ENCODE data around the gene GALNT14. TPM values are rescaled to one million over a fixed set of nuclear protein-coding genes. Genes with fewer than 3 reads are reported as not detected.

The GALNT14 gene
- total RNA-seq, 1 donor from 2014 or later, result 6.4 TPM

- H3K27ac Mint-ChIP-seq, result no peak overlapping the region
- H3K27me3 Mint-ChIP-seq (ENCODE audit: insufficient read depth, low read depth), result peaks cover 4% of the 10 kb centered on the region
- no peak overlapping the region for H3K27ac ChIP-seq
- H3K4me3 ChIP-seq, result no peak overlapping the region
- peaks cover 6% of the 10 kb centered on the region for H3K9me3 ChIP-seq (ENCODE audit: low read depth)
- no peaks in the 10 kb centered on the region for H3K36me3 ChIP-seq
- H4K20me1 ChIP-seq (ENCODE audit: low read depth), result no peaks in the 10 kb centered on the region
- H3K4me1 ChIP-seq, result peaks cover 7% of the 10 kb centered on the region
- no peak overlapping the region for H3K4me2 ChIP-seq
- H3K36me3 Mint-ChIP-seq, result no peaks in the 10 kb centered on the region
- H3K27me3 ChIP-seq, result no peaks in the 10 kb centered on the region
- no peak overlapping the region for H3K4me3 Mint-ChIP-seq
- TF ChIP-seq, protein P1, sequence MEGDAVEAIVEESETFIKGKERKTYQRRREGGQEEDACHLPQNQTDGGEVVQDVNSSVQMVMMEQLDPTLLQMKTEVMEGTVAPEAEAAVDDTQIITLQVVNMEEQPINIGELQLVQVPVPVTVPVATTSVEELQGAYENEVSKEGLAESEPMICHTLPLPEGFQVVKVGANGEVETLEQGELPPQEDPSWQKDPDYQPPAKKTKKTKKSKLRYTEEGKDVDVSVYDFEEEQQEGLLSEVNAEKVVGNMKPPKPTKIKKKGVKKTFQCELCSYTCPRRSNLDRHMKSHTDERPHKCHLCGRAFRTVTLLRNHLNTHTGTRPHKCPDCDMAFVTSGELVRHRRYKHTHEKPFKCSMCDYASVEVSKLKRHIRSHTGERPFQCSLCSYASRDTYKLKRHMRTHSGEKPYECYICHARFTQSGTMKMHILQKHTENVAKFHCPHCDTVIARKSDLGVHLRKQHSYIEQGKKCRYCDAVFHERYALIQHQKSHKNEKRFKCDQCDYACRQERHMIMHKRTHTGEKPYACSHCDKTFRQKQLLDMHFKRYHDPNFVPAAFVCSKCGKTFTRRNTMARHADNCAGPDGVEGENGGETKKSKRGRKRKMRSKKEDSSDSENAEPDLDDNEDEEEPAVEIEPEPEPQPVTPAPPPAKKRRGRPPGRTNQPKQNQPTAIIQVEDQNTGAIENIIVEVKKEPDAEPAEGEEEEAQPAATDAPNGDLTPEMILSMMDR (IDR thresholded peaks at IDR 0.05), result peak; percentile 30
- TF ChIP-seq EZH2 (IDR thresholded peaks at IDR 0.05), result no peak
- no peaks in the 10 kb centered on the region for H3K79me2 ChIP-seq (ENCODE audit: low read depth)
- H3K9me3 Mint-ChIP-seq, result peaks cover 23% of the 10 kb centered on the region
- no peak overlapping the region for H2AFZ ChIP-seq (replicated peaks)
- peak; percentile 13 for DNase-seq (ENCODE audit: low spot score)
- no peaks in the 10 kb centered on the region for H3F3A ChIP-seq (ENCODE audit: low read depth)
- H3K4me1 Mint-ChIP-seq, result no peaks in the 10 kb centered on the region
- no peak overlapping the region for H3K9ac ChIP-seq
Measured at GRCh38 chr2:31033032-31033431, 105.2 kb downstream of the GALNT14 start.

DNA sequence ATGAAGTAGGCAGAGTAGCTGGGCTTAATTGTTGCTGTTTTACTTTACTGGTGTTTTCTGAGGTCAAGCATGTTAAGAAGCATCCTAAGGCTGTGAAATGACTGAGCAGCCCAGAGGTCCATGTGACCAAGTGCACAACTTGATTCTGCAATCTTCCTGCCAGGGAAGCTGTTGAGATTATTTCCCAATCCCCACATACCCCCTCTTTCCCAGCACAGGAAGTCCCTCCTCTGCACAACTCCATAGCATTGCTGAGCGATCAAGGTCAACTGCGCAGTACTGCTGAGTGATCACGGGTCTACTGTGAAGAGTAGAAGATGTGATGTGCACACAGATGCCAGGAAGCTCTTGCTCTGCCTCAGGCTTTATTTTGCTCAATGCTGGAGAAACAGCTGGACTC, 105.8 kb downstream of the GALNT14 start:
- Histone ChIP-seq H3K27me3 (no peaks in the 10 kb centered on the region), H3K79me2 (ENCODE audit: low read depth) (no peaks in the 10 kb centered on the region), H3F3A (ENCODE audit: low read depth) (no peaks in the 10 kb centered on the region), H3K36me3 (no peaks in the 10 kb centered on the region), H3K9me3 (ENCODE audit: low read depth) (peaks cover 6% of the 10 kb centered on the region), H3K4me1 (peaks cover 8% of the 10 kb centered on the region), H3K4me3 (no peak overlapping the region), H2AFZ (replicated peaks) (no peak overlapping the region), H4K20me1 (ENCODE audit: low read depth) (no peaks in the 10 kb centered on the region), H3K4me2 (no peak overlapping the region), H3K9ac (no peak overlapping the region), H3K27ac (no peak overlapping the region)
- no peak for DNase-seq (ENCODE audit: low spot score)
- H3K36me3 Mint-ChIP-seq, result no peaks in the 10 kb centered on the region
- peaks cover 20% of the 10 kb centered on the region for H3K9me3 Mint-ChIP-seq
- H3K27ac Mint-ChIP-seq, result no peak overlapping the region
- H3K27me3 Mint-ChIP-seq (ENCODE audit: insufficient read depth, low read depth), result peaks cover 4% of the 10 kb centered on the region
- TF ChIP-seq, protein P1 (IDR thresholded peaks at IDR 0.05), result no peak
- no peak for TF ChIP-seq EZH2 (IDR thresholded peaks at IDR 0.05)
- TF ChIP-seq EZH2phosphoT487 (IDR thresholded peaks at IDR 0.05), result no peak
- H3K4me1 Mint-ChIP-seq, result no peaks in the 10 kb centered on the region
- H3K4me3 Mint-ChIP-seq, result no peak overlapping the region

DNA sequence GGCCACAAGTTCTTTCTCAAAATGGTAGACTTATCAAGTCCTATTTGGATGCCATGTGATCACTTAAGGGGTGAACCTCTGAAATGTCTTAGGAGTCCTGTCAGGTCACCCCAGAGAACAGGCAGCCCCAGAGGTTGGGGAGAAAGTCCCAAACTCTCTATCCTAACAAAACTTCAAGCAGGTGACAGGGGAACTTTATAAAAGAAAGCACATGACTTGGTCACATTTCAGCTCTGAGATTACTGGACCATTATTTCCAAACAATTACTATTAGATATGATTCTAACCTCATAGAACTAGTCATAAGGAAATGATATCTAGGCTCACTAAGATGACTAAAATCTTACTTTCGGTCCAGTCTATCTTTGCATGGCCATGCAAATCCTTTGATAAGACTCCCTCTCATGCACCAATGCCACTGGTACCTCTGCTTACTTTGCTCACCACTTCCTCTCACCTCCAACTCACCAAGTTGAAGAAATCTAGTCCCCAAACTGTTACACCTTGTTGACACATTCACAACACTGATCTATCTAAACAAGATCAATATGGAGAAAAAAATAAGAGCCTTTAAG, 107.0 kb downstream of the GALNT14 start:
- Histone ChIP-seq H4K20me1 (ENCODE audit: low read depth) (no peaks in the 10 kb centered on the region), H2AFZ (replicated peaks) (no peak overlapping the region), H3F3A (ENCODE audit: low read depth) (no peaks in the 10 kb centered on the region), H3K4me2 (no peak overlapping the region), H3K27me3 (no peaks in the 10 kb centered on the region), H3K9ac (no peak overlapping the region), H3K4me3 (no peak overlapping the region), H3K27ac (no peak overlapping the region), H3K36me3 (no peaks in the 10 kb centered on the region), H3K4me1 (peaks cover 8% of the 10 kb centered on the region), H3K9me3 (ENCODE audit: low read depth) (peaks cover under 1% of the 10 kb centered on the region), H3K79me2 (ENCODE audit: low read depth) (no peaks in the 10 kb centered on the region)
- Mint-ChIP-seq H3K4me3 (no peak overlapping the region), H3K36me3 (no peaks in the 10 kb centered on the region), H3K4me1 (no peaks in the 10 kb centered on the region), H3K9me3 (peaks cover 7% of the 10 kb centered on the region), H3K27me3 (ENCODE audit: insufficient read depth, low read depth) (peaks cover 7% of the 10 kb centered on the region), H3K27ac (no peak overlapping the region)
- DNase-seq (ENCODE audit: low spot score), result no peak
- no peak for TF ChIP-seq EZH2phosphoT487 (IDR thresholded peaks at IDR 0.05)
- TF ChIP-seq, protein P1 (IDR thresholded peaks at IDR 0.05), result no peak
- no peak for TF ChIP-seq EZH2 (IDR thresholded peaks at IDR 0.05)
